Muscle of arm (tissue), 12 donors: ENCODE measurements around the gene LARP7. TPM values are rescaled to one million over a fixed set of nuclear protein-coding genes. Genes with fewer than 3 reads are reported as not detected.
"Not testable (repeated sequence)": the region's sequence is repeated elsewhere in the genome, so short reads cannot be mapped to it uniquely, and the experiment has no call there.

Source experiments
- DNase-seq: peaks from one replicate; pipeline ENCODE4 v3.0.0-alpha.2; 2013
- polyA plus RNA-seq, 12 donors: library from polyadenylated mRNA; unstranded; fragments of 120-200 nt; gene quantifications; one replicate each; pipeline ENCODE4 v1.2.1, GENCODE V29; 2013; ENCODE audit not compliant: insufficient read length in 12 of 12

LARP7 gene
- polyA plus RNA-seq, 12 donors = 43.8 to 120 (median 63.2) TPM; not detected in 1

DNA sequence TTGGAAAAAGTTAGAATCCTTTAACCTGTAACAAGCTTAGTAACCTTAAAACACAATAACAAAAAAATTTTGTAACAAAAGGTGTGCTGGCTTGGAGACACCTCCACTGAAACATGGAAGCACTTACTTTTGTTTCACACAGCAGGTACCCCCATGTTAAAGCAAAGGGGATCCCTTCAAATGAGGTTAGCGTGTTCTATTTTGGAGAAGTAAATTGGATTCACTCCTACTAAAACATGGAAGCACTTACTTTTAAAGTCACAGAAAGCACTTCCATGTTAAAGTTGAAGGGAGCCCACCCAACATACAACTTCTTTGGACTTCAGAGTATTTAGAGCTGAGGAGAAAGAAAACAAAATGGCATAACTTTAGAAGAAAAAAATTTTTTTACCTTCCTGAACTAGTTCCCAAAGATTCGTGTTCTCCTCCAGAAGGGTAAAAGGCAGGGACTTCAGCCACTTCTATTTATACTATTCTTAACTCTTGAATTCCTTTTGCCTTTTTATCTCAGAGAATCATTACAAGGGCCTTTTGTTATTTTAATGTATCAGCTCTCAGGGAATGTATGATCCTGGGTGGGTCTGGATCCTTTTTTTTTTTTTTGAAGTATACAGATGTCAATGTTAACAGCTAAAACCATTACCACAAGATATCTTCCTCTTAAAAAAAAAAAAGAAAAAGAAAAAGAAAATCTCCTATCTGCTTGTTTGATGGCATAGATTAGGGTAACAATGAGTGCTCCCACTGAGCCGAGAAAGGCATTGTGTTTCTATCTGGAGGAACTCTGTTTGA lies 11.5 kb downstream of the LARP7 start:
- DNase-seq = no peak

DNA sequence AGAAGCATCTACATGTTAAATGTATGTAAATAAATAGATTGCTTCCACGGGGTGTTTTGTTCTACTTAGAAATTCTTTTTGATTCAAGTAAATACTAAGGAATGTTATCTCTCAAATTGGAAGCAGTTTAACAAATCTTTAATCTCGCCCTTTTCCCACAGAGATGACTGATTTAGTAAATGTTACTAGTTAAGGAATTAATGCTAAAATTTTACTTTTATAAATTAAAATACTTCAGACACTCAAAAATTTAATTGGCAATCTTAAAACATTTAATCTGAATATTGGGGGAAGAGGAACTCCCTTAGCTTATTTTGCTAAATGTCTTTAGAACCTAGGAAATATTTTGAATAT lies 12.1 kb downstream of the LARP7 start:
- no peak for DNase-seq

DNA sequence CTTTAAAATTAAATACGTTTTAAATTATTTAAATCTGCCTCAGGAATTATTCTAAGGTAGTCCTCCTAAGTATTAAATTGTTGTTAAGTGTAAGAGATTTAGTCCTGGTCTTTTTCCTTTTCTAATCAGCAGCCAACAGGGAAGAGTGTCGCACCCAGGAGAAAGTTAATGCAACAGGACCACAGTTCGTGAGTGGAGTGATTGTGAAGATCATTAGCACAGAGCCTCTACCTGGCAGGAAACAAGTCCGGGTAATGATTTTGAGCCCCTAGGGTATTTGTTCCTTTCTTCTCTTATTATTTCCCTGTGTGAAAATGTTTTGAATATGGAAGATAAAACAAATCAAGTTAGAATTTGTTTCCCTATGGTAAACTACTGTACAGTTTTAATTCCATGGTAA lies 13.4 kb downstream of the LARP7 start:
- no peak for DNase-seq

DNA sequence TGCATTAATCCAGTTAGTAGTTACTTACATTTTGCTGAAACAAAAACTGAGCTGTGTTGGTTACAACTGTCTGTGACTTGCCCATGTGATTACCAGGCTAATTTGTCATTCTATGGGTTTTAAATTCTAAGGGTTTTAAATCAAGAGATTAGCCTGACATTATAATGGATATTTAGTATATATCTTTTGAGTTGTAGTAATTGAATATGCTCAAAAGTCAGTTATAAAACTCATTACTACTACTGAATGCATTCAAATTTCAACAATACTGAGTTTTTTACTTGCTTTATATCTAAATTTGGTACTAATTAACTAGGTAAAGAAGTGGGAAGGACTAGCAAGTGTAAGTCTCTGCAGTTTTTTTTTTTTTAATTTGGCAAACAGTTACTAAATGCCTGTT lies 14.7 kb downstream of the LARP7 start:
- DNase-seq = no peak

DNA sequence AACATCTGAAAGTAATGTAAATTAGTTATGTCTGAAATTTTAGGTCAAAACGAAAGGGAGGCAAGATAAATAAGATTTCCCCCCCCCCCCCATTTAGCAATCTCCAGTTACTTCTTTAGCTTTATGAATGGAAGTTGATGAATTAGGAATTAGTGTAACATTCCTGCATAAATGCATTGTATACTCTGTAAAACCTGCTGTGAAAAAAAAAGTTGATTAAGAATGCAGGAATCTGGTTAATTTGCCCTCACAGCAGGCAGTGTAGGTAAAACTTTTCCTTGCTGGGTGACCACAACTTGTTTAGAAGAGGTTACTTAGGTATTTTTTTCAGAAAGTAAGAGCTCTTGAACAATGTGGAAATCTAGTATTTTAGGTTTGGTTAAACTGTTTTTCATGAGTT lies 15.3 kb downstream of the LARP7 start:
- DNase-seq = no peak

DNA sequence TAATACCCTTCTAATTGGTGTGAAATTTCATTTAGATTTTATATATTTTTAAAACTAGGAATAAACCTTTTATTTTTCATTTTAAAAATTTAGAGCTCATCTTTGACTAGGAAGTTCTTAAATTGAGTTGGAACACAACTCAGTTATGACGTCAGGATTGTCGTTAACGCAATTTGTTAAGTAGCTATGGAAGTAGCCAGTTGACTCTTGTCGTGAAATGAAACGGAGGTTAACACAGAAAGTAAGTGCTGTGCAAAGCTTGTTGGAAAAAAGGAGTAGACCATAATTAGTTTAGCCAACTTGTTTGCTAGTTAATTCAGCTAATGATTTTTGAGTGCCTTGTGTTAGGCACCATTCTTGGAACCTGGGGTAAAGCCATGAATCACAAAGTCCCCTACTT lies 18.3 kb downstream of the LARP7 start:
- DNase-seq = no peak

DNA sequence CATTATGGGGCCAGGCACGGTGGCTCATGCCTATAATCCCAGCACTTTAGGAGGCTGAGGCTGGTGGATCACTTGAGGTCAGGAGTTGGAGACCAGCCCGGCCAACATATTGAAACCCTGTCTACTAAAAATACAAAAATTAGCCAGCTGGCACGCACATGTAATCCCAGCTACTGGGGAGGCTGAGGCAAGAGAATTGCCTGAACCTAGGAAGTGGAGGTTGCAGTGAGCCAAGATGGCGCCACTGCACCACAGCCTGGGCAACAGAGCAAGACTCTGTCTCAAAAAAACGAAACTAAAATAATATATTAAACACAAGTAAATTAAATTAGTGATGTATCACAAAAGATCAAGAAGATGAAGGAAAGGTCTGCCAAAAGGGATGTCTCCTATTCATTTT lies 19.2 kb downstream of the LARP7 start:
- DNase-seq = not testable (repeated sequence)

DNA sequence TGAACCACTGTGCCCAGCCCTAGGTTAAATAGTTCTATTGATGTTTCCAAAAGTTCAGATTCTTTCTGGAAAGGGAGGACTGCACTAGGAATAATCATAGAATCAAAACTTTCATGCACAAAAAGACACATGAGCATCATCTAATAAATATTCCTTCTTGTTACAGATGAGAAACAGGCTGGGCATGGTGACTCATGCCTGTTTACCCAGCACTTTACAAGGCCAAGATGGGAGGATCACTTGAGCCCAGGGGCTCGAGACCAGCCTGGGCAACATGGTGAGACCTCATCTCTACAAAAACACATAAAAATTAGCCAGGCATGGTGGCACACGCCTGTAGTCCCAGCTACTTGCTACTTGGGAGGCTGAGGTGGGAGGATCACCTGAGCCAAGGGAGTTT lies 27.7 kb downstream of the LARP7 start:
- DNase-seq = no peak

DNA sequence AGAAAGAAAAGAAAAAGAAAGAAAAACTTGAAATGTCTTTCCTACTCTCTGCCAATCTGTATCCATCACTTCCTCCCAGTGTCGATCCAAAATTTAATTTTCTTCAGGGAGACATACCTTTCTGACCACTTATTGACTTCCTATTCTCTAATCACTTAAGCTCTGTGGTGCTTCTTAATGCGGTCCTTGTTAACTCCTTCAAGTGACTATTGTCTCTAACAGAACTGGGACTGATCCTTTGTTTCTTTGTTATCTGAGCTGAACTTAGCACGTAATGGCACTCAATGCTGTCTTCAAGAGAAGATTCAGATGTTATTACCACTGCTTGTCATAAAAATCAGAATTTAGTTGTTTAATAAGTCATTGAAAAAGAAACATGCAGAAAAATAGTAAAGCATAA lies 31.2 kb downstream of the LARP7 start:
- no peak for DNase-seq

DNA sequence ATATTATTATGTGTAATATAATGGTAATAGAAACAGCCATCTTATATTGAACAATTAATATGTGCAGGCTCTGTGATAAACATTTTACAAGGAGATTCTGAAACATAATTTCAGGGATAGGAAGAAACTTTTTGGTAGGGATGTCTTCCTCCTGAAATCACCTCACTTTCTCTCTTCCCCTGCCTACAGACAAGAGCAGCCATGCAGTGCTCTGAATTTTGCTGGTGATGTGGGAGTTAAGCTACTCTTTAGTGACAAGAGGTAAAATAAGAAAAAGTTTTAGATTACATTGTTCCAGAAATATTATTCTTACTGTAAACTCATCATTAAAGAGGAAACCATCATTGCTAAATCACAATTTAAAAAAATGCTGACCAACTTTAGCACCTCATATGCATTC lies 36.1 kb downstream of the LARP7 start:
- no peak for DNase-seq

DNA sequence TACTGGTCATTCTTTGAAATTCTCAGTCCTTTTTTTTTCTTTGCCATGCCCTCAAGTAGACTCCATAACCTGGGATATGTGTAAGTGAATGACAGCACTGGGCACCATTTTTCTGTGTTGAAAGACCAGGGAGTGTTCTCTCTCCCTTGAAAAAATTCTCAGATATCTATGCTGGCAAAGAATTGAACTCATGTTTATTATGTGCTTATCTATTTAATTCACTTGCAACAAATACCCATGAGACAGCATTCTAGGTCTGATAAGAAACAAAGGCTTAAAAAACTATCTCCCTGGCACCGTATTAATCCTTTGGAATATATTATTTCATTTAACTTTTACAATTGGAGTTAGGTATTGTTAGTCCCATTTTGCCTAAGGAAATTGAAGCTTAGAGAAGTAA lies 36.7 kb downstream of the LARP7 start:
- DNase-seq = no peak

DNA sequence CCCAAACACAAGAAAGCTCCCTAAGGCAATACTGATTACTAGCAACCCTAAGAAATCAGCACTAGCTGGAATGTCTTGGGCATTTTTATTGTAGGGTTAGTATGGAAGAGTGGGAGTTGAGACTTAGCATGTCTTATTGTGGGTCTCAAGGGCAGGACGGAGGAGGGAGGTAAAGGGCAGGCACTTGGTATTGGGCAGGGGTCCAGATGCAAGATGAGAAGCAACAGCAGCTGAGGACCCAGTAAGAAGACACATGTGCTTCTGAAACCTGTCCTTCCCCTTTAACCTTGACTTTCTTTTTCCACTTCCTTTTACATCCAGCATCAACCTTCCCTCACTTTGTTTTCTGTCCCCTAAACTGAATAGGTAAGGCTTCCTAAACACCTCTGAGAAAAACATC lies 37.4 kb downstream of the LARP7 start:
- no peak for DNase-seq

DNA sequence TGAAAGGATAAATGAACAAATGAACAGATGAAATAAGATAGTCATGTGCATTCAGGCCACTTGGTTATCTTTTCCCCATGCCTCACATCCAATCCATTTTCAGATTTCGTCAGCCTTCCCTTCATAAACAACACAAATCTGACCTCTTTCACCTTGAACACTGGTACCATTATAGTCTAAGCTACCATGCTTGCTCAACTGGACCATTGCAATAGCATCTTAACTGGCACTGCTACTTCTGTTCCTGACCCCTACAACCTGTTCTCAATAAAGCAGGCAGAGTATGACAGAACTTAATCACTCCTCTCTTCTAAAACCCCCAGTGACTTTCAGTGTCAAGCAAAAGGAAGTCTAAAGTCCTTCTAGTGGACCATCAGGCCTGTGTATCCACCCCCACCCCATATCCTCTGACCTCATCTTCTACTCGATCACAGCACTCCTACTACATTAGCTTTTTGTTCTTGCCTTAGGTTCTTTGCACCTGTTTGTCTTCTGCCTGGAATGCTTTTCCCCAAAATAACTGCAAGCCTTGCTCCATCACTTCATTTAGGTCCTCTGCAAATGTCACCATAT lies 40.7 kb downstream of the LARP7 start:
- no peak for DNase-seq

DNA sequence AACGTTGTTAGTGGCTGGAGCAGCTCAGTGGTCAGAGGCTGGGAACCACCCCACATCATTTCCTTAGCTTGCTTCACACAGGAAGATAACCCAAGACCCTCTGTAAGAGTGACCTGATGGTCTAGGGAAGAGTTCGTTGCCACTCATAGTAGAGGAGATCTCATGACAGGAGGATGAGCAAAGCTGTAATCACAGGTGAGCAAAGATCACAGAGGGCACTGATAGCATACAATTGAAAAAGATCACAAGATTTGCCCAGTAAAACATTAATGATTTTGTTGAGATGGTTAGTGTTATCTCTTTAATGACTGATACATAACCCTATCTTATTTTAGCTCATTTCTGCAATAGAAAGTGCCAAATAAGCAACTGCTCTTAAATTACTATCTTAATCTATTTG lies 44.1 kb downstream of the LARP7 start:
- no peak for DNase-seq

DNA sequence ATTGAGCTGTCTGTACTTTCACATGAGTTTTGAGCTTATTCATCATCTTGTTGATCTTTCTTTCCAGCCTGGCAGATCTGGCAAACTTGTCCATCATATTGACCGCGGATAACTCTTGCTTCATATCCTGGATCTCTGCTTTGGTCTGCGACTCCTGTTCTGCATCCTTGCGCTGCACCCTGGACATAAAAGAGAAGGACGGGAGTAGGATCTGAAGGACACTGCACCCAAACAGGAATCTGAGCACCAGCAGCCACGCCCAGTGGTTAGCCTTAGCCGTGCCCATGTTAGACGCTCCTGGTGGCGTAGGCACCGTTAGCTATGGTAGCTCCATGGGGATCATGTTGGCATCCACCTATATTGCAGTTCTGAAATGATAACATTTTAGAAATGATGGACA lies 56.6 kb downstream of the LARP7 start:
- no peak for DNase-seq

DNA sequence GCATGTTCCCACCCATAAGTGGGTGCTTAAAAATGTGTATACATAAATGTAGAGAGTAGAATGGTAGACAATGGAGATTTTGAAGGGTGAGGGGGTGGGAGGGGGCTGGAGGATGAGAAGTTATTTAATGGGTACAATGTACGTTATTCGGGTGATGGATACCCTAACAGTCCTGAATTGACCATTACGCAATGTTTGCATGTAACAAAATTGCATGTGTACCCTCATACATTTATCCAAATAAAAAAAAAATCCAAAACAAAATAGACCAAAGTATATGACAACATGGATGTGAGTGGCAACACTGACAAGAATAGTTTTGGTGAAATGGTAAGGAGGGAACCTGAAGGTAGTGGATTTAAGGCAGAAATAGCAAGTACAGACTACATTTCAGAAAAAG lies 63.7 kb downstream of the LARP7 start:
- DNase-seq = no peak

DNA sequence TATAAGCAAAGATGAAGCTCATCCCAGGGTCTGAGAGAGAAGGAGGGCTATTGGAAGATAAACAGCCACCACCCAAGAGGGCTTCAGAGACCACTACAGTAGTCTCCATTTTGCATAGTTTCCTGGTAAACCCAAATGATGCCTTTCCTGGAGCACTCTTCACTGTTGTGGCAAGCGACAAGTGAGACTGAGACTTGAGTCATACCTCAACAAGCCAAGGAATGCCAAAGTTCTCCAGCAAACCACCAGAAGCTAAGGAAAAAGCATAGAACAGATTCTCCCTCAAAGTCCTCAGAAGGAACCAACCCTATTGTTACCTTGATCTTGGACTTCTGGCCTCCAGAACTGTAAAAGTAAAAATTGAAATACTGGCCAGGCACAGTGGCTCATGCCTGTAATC lies 65.9 kb downstream of the LARP7 start:
- DNase-seq = no peak

DNA sequence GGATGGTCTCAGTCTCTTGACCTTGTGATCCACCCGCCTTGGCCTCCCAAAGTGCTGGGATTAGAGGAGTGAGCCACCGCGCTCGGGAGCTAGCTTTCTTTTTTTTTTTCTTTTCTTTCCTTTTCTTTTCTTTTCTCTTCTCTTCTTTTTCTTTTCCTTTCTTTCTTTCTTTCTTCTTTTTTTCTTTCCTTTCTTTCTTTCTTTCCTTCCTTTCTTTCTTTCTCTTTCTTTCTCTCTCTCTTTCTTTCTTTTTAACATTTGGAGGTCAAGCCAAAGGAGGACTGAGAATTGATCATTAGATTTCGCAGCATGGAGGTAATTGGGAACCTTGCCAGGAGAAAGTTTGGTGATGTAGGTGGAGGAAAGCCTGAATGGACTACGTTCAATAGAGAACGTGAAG lies 67.4 kb downstream of the LARP7 start:
- no peak for DNase-seq

DNA sequence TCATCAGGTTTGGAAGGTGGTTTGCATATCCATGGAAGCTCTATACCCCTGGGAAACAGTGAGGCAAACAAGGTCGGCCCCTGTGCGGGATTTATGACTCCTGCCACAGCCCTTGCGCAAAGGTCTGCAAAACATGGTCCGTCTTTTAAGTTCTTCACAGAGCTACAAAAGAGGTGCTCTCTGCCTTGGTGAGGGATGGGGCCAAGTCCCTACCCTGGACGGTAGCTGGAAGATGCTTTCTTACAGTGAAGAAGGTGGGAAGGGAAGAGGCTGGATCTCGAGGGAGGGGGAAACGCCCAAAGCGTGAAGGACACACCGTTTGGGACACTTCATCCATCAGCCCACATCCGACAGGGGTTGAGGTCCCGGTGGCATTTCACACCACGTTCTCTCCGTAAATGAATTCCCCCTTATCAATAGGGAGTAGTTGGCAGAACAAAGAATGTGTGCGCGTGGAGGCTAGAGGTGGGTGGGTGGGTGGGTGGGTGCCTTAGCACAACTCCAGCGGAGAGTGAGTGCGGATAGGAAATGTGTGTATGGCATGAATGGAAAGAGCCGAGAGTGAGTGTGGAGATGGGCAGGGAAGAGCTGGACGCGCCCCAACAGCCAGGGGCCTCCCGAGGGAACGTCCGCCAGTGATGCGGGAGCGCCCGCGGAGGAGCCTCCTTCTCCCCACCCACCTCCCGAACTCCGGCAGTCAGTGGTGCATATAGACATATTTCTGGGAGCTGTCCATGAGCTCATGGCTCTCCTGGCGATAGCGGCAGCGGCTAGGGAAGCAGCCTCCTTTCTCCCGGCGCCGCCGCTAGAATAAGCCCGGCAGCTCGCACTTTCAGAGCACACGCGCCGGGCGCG lies 68.3 kb downstream of the LARP7 start:
- DNase-seq = peak; percentile 38

DNA sequence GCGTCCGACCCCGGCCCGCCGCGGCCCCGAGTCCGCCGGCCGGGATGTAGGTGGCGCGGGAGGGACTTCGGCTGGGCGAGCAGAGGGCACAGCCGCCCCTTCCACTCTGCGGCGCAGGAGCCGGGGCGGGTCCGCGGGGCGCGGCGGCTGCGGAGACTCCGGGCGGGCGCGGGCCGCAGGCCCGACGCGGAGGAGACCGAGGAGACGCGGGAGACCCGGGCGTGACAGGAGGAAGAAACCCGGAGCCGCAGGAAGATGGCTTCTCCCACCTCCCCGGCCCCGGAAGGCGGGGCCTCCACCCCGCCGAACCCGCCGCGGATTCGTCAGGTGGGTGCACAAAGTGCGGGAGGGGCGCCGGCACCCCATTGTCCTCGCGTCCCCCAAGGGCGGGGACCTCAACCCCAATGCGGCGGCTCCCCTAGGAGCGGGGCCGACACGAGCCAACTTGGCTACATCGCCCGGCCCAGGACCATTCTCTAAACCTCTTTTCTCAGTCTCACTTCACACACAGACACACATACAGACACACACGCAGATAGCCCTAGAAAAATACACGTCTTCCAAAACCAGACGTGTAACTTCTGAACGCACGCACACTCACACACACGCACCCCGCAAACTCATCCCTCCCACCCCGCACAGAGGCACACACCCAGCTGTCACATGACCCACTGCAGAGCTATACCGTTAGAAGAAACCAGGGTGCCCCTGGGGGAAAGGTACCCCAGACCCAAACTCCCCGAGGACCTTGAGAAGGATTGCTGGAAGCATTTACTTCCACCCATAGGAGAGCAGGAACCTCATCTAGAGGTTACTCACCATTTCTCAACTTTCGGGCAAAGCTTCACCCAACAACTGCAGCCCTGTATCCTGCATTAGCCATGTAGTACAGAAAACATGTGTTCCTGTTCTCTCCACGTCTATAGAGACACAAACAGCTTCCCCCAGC lies 69.2 kb downstream of the LARP7 start:
- peak; percentile 14 for DNase-seq

DNA sequence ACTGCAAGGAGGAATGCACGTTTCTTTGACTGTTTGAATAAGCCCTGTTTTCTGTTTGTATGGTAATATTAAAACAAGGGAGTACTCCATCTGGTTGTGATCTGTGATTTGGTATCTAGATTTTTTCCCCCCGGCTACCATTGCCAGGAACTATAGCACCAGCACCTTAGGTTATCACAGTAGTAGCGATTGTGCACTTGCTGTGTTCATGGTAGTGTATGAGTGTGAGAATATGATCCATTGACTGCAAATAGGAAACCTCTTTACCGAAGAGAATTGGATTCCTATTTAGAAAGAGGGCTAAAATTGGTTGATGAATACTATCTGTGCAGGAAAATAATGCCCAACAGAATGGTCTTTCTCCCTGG lies 69.9 kb downstream of the LARP7 start:
- DNase-seq = no peak
